Measurements from ENCODE around the gene SNRPB. TPM values are rescaled to one million over a fixed set of nuclear protein-coding genes. Genes with fewer than 3 reads are reported as not detected.

Gene SNRPB
- total and polyA plus RNA-seq, 2 donors, result 149 to 311 TPM

DNA sequence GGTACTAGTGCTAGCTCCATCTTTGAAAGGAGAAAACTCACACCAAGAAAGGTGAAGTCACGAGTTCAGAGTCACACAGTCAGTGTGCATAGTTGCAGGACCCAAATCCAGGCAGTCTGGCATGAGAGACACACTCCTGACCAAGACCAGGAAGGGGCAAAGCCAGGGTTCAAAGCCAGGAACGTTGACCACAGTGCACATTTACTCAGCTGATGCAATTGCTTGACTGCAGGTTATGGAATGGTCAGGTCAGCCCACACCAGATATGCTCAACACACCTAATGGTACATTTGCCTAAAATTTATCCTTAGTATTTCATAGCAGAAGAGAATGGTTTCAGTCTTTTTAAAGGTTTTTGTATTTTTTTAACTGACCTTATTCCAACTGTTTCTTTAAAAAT is 52.2 kb downstream of the SNRPB start:
- no peak overlapping the region for H3K4me3 ChIP-seq (ENCODE audit: low read length in 2 of 2)
- WGBS, result 58% methylated on average over 2 of the region's 2 CpGs

DNA sequence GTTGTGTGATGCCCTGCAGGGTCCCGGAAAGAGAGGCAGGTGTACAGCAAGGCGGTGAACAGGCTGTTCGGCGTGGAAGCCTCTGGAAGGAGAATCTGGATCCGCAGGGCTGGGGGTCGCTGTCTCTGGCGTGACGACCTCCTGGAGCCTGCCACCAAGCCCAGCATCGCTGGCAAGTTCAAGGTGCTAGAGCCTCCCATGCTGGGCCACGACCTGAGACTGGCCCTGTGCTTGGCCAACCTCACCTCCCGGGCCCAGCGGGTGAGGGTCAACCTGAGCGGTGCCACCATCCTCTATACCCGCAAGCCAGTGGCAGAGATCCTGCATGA is 53.4 kb downstream of the SNRPB start:
- no peak for DNase-seq (ENCODE audit: low read depth in 6 of 9, low spot score in 9 of 9)
- peaks cover 0 to 6% of the 10 kb centered on the region in 2 donors for H3K27me3 ChIP-seq (ENCODE audit: control insufficient read depth in 2 of 2, insufficient read depth in 1 of 2, low read length in 1 of 2)
- WGBS, result 94% methylated on average over 14 of the region's 14 CpGs
- H3K4me1 ChIP-seq (ENCODE audit: control insufficient read depth in 2 of 2, insufficient read depth in 2 of 2, low read length in 2 of 2), result no peaks in the 10 kb centered on the region
- no peaks in the 10 kb centered on the region for H3K36me3 ChIP-seq (ENCODE audit: control insufficient read depth in 2 of 2, insufficient read depth in 2 of 2, low read length in 1 of 2)
- H3K4me3 ChIP-seq (ENCODE audit: low read length in 2 of 2), result no peak overlapping the region
- H3K27ac ChIP-seq (ENCODE audit: low read depth in 1 of 2, low read length in 1 of 2), result no peak overlapping the region
- no peaks in the 10 kb centered on the region for H3K9me3 ChIP-seq (ENCODE audit: control insufficient read depth in 2 of 2, insufficient read depth in 1 of 2, low read length in 1 of 2)

More for the DNA sequence above, 52.2 kb downstream of the SNRPB start:
- Histone ChIP-seq H3K27me3 (ENCODE audit: control insufficient read depth in 2 of 2, insufficient read depth in 1 of 2, low read length in 1 of 2) (peaks cover 0 to 4% of the 10 kb centered on the region in 2 donors), H3K4me1 (ENCODE audit: control insufficient read depth in 2 of 2, insufficient read depth in 2 of 2, low read length in 2 of 2) (no peaks in the 10 kb centered on the region), H3K36me3 (ENCODE audit: control insufficient read depth in 2 of 2, insufficient read depth in 2 of 2, low read length in 1 of 2) (no peaks in the 10 kb centered on the region), H3K27ac (ENCODE audit: low read depth in 1 of 2, low read length in 1 of 2) (no peak overlapping the region), H3K9me3 (ENCODE audit: control insufficient read depth in 2 of 2, insufficient read depth in 1 of 2, low read length in 1 of 2) (no peaks in the 10 kb centered on the region)
- no peak for DNase-seq (ENCODE audit: low read depth in 6 of 9, low spot score in 9 of 9)

DNA sequence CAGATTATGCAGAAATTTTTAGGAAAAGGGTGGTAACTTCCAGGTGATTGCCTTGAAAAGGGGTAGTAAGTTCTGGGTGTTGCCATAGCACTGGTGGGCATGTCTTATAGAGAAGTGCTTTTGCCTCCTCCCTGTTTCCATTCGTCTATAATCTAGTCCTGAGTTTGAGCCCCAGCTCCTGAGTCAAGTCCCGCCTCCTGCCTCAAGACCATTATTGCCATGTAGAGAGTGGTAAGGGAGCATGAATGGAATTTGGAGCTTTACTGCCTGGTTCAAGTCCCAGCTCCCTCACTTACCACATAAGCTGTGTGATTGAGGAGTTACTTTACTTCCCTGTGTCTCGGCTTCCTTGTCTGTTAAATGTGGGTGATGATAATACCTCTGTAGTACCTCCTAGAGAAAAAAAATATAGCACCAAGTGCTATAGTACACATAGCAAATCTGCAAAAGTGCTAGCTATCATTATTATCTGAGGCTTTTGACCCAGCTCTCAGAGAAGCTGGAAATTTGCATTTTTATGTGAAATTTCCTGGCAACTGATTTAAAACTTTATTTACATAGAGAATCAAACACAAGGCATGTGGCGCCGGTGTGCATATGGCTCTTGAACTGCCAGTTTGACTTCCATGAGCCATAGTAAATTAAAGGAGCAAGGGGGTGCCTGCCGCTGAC is 53.9 kb downstream of the SNRPB start:
- Histone ChIP-seq H3K27ac (ENCODE audit: low read depth in 1 of 2, low read length in 1 of 2) (no peak overlapping the region), H3K4me3 (ENCODE audit: low read length in 2 of 2) (no peak overlapping the region), H3K36me3 (ENCODE audit: control insufficient read depth in 2 of 2, insufficient read depth in 2 of 2, low read length in 1 of 2) (no peaks in the 10 kb centered on the region), H3K9me3 (ENCODE audit: control insufficient read depth in 2 of 2, insufficient read depth in 1 of 2, low read length in 1 of 2) (no peaks in the 10 kb centered on the region), H3K27me3 (ENCODE audit: control insufficient read depth in 2 of 2, insufficient read depth in 1 of 2, low read length in 1 of 2) (peaks cover 0 to 6% of the 10 kb centered on the region in 2 donors), H3K4me1 (ENCODE audit: control insufficient read depth in 2 of 2, insufficient read depth in 2 of 2, low read length in 2 of 2) (no peaks in the 10 kb centered on the region)
- WGBS, result 88% methylated on average over 6 of the region's 6 CpGs
- DNase-seq (ENCODE audit: low read depth in 6 of 9, low spot score in 9 of 9), result no peak

Other genes with a start within 250 kb of the SNRPB start
- gene TGM3, start 174.8 kb downstream of the SNRPB start, total RNA-seq, result 0.28 TPM
- 0.66 TPM for gene TGM3, start 174.8 kb downstream of the SNRPB start, polyA plus RNA-seq
- not detected for gene TGM6, start 89.9 kb downstream of the SNRPB start, total RNA-seq
- not detected for gene TGM6, start 89.9 kb downstream of the SNRPB start, polyA plus RNA-seq
- gene ZNF343, start 38.1 kb upstream of the SNRPB start, total RNA-seq, result 5.2 TPM
- 5.4 TPM for gene ZNF343, start 38.1 kb upstream of the SNRPB start, polyA plus RNA-seq
- gene TMC2, start 65.8 kb upstream of the SNRPB start, total RNA-seq, result not detected
- 0.05 TPM for gene TMC2, start 65.8 kb upstream of the SNRPB start, polyA plus RNA-seq
- gene NOP56, start 181.8 kb upstream of the SNRPB start, total RNA-seq, result 236 TPM
- gene NOP56, start 181.8 kb upstream of the SNRPB start, polyA plus RNA-seq, result 152 TPM
- gene IDH3B, start 193.4 kb upstream of the SNRPB start, total RNA-seq, result 121 TPM
- gene IDH3B, start 193.4 kb upstream of the SNRPB start, polyA plus RNA-seq, result 68.9 TPM
- gene EBF4, start 222.0 kb upstream of the SNRPB start, total RNA-seq, result 2.9 TPM
- gene EBF4, start 222.0 kb upstream of the SNRPB start, polyA plus RNA-seq, result 9.9 TPM